HG02870 (cell line): ENCODE results near the gene RAB3A.

Experiments
- ATAC-seq: cut with Tn5 transposase; IDR thresholded peaks from one replicate; pipeline ENCODE4 v1.9.1; 2021; ENCODE audit warnings: mild to moderate bottlenecking, moderate library complexity; ENCODE audit not compliant: unreplicated experiment

The RAB3A gene

GRCh38 chr19:18202397-18202777 is 1.5 kb downstream of the RAB3A start:
- no peak for ATAC-seq

- no peak for ATAC-seq
These were observed 5.5 kb downstream of the RAB3A start for GRCh38 chr19:18198374-18198773.

- no peak for ATAC-seq
These were observed 5.9 kb downstream of the RAB3A start for GRCh38 chr19:18197941-18198340.

- ATAC-seq: no peak
These were observed 6.5 kb downstream of the RAB3A start for GRCh38 chr19:18197306-18197705.

GRCh38 chr19:18196511-18196845 is 7.4 kb downstream of the RAB3A start:
- ATAC-seq: no peak

GRCh38 chr19:18194554-18195238 is 9.1 kb downstream of the RAB3A start:
- no peak for ATAC-seq

GRCh38 chr19:18194181-18194530 is 9.7 kb downstream of the RAB3A start:
- ATAC-seq: no peak

- ATAC-seq: peak; percentile 1
These were observed 10.3 kb downstream of the RAB3A start for GRCh38 chr19:18193388-18194180.

- peak; percentile 90 for ATAC-seq
These were observed 11.0 kb downstream of the RAB3A start, which contains the start of gene MPV17L2 for GRCh38 chr19:18192673-18193387. Gene MPV17L2 (plus strand): TSS chr19:18193218. CDS start chr19:18193282, 64 bp downstream.

- ATAC-seq: no peak
These were observed 12.2 kb downstream of the RAB3A start for GRCh38 chr19:18191640-18192062.

GRCh38 chr19:18190278-18190677 is 13.6 kb downstream of the RAB3A start:
- no peak for ATAC-seq

- ATAC-seq: no peak
These were observed 18.3 kb downstream of the RAB3A start for GRCh38 chr19:18185538-18185937.

GRCh38 chr19:18183529-18183928 is 20.3 kb downstream of the RAB3A start:
- no peak for ATAC-seq

GRCh38 chr19:18179957-18180356 is 23.9 kb downstream of the RAB3A start:
- ATAC-seq: no peak

- no peak for ATAC-seq
These were observed 27.2 kb downstream of the RAB3A start for GRCh38 chr19:18176367-18177310.

- no peak for ATAC-seq
These were observed 28.9 kb downstream of the RAB3A start for GRCh38 chr19:18174983-18175382.

- no peak for ATAC-seq
These were observed 30.1 kb downstream of the RAB3A start, which contains the start of gene IFI30 for GRCh38 chr19:18173572-18174288. Gene IFI30 (plus strand): TSS chr19:18173813. CDS start chr19:18173842, 29 bp downstream.

- no peak for ATAC-seq
These were observed 30.7 kb downstream of the RAB3A start for GRCh38 chr19:18173054-18173571.

GRCh38 chr19:18172331-18173053 is 31.4 kb downstream of the RAB3A start:
- ATAC-seq: no peak
